AG20443 (cell line): ENCODE results near the gene SOS2.
"Not testable (repeated sequence)": the region's sequence is repeated elsewhere in the genome, so short reads cannot be mapped to it uniquely, and the experiment has no call there.

Experiments used
- DNase-seq: peaks from one replicate; pipeline ENCODE4 v3.0.0; 2012; ENCODE audit warnings: low spot score, mixed read lengths

Gene SOS2

GRCh38 chr14:50225974-50226297, 5.4 kb downstream of the SOS2 start:
- no peak for DNase-seq

- peak; percentile 80 for DNase-seq
Observed at GRCh38 chr14:50225067-50225973, 6.1 kb downstream of the SOS2 start.

- peak; percentile 34 for DNase-seq
Observed at GRCh38 chr14:50222055-50222613, 9.2 kb downstream of the SOS2 start.

DNA sequence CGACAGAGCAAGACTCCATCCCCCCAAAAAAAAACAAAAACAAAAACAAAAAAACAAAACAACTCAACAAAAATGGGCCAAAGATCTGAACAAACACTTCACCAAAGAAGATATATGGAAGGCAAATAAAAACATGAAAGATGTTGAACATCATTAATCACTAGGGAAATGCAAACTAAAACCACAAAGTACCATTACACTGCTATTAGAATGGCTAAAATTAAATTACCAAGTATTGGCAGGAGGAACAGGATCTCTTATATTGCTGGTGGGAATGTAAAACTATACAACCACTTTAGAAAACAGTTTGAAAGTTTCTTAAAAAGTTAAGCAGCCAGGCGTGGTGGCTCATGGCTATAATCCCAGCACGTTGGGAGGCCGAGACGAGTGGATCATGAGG, 12.9 kb downstream of the SOS2 start:
- DNase-seq = no peak

GRCh38 chr14:50215416-50215815, 16.0 kb downstream of the SOS2 start:
- no peak for DNase-seq

GRCh38 chr14:50213795-50214194, 17.6 kb downstream of the SOS2 start:
- no peak for DNase-seq

- no peak for DNase-seq
Observed at GRCh38 chr14:50212726-50213125, 18.7 kb downstream of the SOS2 start.

DNA sequence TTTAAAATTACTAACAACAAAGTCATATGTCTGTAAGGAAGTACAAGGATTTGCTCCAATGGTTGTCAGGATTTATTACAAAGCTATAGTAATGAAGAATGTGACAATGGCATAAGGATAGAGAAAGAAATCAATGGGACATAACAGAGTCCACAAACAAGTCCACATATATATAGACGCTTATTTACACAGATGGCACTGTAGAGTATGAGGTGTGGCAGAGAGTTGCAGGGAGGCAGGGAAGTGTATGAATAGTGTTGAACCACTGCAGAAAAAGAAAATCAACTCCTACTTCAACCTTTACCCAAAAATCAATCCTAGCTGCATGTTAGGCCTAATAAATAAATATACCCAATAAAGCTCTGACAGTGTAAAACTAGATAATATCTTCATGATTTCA, 21.3 kb downstream of the SOS2 start:
- DNase-seq = no peak

- no peak for DNase-seq
Observed at GRCh38 chr14:50198499-50198898, 32.9 kb downstream of the SOS2 start.

GRCh38 chr14:50191499-50191898, 39.9 kb downstream of the SOS2 start:
- no peak for DNase-seq

DNA sequence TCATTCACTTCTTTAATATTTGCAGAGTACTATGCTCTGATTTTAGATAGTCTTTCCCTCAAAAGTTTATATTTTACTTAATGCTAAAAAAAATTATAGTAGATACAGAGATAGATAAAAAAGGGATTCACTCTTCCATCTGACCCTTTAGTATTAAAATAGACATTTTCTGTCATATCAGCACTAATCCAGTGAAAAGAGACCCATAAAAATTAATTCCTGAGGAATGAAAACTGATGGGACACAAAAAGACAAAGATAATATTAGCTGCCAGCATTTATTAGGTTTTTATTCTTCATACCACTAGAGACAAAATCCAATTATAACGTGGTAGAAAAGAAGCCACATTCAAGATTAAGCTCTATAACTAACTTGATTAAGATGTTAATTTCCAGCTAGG, 45.3 kb downstream of the SOS2 start:
- no peak for DNase-seq

- no peak for DNase-seq
Observed at GRCh38 chr14:50173891-50174290, 57.5 kb downstream of the SOS2 start.

- DNase-seq = no peak
Observed at GRCh38 chr14:50171895-50172294, 59.5 kb downstream of the SOS2 start.

DNA sequence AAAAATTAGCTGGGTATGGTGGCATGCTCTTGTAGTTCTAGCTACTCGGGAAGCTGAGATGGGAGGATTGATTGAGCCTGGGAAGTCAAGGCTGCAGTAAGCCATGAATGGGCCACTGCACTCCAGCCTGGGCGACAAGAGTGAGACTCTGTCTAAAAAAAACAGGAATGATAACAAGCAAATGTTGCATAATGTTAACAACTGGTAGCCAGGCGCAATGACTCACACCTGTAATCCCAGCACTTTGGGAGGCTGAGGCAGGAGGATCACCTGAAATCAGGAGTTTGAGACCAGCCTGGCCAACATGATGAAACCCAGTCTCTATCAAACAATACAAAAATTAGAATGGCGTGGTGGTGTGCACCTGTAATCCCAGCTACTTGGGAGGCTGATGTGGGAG, 64.0 kb downstream of the SOS2 start:
- not testable (repeated sequence) for DNase-seq

DNA sequence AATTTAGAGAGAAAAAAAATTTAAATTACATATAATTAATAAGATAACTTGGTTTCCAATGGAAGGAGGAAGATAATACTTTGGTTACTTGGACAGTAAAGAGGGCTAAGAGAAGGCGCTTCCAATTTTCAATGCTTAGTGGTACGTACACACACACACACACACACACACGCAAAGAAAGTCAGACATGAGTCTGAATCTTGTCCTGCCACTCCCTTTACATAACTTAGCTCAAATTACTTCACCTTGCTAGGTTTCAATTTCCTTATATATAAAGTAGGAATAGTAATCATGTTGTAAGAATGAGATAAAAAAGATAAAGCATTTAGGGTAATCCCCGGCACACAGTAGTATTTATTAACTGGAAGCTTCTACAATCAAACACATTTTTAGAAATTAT, 75.3 kb downstream of the SOS2 start:
- DNase-seq = no peak

DNA sequence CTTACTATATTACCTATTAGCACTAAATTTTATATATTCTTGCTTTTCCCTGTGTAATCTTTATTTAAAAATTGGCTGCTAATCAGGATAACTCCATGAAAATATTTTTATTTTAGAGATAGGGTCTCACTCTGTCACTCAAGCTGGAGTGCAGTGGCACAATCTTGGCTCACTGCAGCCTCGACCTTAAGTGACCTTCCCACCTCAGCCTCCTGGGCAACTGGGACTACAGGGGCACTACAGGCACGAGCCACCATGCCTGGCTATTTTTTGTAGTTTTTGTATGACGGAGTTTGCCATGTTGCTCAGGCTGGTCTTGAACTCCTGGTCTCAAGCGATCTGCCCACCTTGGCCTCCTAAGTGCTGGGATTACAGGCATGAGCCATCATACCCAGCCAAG, 82.6 kb downstream of the SOS2 start:
- no peak for DNase-seq

DNA sequence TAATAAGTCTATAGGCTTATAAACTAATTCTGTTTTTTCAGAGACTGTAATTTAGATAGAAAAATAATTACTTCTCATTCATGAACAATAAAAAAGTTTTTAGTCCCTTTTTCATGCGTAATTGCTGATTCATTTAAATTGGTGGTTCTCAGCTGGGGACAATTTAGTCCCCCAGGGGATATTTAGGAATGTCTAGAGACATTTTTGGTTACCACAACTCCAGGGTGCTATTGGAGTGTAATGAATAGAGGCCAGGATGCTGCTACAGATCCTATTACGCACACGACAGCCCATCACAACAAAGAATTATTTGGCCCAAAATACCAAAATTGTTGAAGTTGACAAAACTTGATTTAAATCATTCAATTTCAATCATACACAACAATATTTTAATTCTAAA, 92.2 kb downstream of the SOS2 start:
- no peak for DNase-seq

- no peak for DNase-seq
Observed at GRCh38 chr14:50127802-50128201, 103.6 kb downstream of the SOS2 start.

GRCh38 chr14:50123062-50123461, 108.3 kb downstream of the SOS2 start:
- no peak for DNase-seq

DNA sequence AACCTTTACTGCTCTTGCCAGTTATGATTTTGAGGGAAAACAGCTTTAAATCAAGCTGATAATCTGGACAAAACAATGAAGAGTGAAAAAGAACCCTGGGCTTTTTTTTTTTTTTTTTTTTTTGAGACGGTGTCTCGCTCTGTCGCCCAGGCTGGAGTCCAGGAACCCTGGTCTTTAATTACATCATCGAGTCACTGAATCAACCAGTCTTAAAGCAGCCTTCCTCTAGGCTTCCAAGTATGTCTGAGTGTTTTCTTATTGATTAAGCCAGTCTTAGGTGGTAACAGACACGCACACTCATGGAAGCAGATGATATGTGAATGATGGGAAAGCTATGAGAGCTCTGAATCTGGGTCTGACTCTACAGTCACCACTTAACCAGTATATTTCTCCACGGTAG, 109.1 kb downstream of the SOS2 start:
- no peak for DNase-seq

- DNase-seq = no peak
Observed at GRCh38 chr14:50121486-50121885, 109.9 kb downstream of the SOS2 start.

DNA sequence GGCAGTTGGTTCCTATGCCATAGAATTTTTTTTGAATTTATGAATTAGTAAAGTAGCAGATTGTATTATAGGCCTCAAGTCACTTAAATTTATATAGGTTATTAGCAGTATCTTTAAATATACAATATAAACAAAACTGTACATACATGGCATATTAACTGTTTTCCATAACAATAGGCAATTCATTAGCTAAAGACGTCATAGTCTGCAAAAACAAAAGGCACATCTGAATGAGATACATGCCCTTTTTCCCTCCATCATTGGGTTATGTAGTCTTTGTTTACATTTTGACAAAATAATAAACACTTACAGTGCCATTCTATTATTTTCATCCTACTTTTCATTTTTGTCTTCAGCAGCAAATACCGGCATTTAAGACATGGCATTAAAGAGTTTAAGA, 113.9 kb downstream of the SOS2 start:
- no peak for DNase-seq

DNA sequence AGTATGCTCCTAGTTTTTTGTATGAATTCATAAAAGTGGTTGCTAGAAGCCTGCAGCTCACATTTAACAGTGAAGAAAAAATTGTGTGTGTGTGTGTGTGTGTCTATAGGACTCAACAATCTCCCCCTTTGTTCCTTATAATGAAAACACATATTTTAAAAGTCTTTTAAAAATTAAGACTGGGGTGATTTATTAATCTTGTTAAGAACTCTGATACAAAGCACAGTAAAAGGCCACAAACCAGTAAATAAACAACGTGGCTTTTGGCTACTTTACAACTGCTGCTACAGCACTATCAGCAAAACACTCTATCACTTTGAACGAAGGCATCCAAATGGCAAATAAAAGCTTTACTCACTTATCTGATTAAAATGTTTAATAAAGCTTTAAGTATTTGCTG, 114.4 kb downstream of the SOS2 start:
- DNase-seq = no peak
